Measurements from ENCODE around the gene FIBCD1. TPM values are rescaled to one million over a fixed set of nuclear protein-coding genes. Genes with fewer than 3 reads are reported as not detected.

The FIBCD1 gene
- polyA plus RNA-seq, 1 donor from 2014 or later = not detected

GRCh38 chr9:130938184-130938651 lies 829 bp downstream of the FIBCD1 start:
- no peaks in the 10 kb centered on the region for H3K9me3 Mint-ChIP-seq
- H3K36me3 Mint-ChIP-seq = no peaks in the 10 kb centered on the region
- H3K27ac Mint-ChIP-seq = no peak overlapping the region
- peaks cover 0 to 10% (median 9%) of the 10 kb centered on the region in 3 donors for H3K4me1 Mint-ChIP-seq
- H3K4me3 Mint-ChIP-seq = peak overlapping the region in 1 of 4 donors; percentile 78
- H3K27me3 Mint-ChIP-seq = peaks cover 41% of the 10 kb centered on the region

- Mint-ChIP-seq H3K27ac (no peak overlapping the region), H3K4me3 (peak overlapping the region in 3 of 4 donors; percentile 7 to 78 (median 49)), H3K36me3 (no peaks in the 10 kb centered on the region), H3K27me3 (peaks cover 48% of the 10 kb centered on the region), H3K9me3 (no peaks in the 10 kb centered on the region), H3K4me1 (peaks cover 0 to 12% (median 11%) of the 10 kb centered on the region in 3 donors)
These were observed 1.6 kb downstream of the FIBCD1 start for GRCh38 chr9:130937146-130938076.

DNA sequence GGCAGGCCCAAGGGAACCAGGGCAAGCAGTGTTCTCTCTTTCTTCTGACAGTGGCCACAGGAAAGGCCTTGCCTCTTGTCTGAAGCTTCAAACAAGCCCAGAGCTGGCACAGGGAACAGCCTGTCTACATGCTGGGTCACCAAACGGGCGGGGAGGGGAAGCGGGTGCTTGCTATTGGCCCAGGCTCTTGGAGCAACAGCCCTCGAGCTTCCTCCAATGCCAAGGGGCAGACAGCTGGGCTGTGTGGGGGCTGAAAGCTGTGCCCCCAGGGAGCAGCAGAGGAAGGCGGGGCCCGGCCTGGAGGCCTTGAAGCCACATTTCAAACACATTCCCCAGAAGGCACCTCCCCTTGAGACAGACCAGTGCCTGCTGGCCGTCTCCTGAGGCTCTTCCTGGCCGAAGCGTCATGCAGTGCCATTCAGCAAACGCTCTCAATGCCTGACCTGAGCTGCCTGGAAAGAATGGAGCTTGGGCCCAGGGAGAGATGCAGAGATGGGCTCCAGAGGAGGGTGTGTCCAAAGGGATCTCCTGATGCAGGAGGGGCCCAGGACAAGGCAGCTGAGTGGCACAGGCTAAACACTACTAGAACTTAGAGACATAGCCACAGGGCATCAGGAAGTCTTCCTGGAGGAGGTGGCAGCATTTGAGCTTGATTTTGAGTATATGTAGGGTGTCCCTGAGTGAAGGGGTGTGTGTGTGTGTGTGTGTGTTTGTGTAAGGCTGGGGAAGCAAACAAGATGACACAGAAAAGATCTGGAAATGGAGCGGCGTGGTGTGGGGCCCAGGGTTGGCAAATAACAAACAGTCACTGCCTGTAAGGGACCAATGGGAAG lies 2.5 kb downstream of the FIBCD1 start:
- Mint-ChIP-seq H3K9me3 (no peaks in the 10 kb centered on the region), H3K27me3 (peaks cover 57% of the 10 kb centered on the region), H3K4me3 (peak overlapping the region in 3 of 4 donors; percentile 7 to 58 (median 49)), H3K4me1 (peaks cover 5 to 21% (median 15%) of the 10 kb centered on the region in 3 donors), H3K27ac (no peak overlapping the region), H3K36me3 (no peaks in the 10 kb centered on the region)

DNA sequence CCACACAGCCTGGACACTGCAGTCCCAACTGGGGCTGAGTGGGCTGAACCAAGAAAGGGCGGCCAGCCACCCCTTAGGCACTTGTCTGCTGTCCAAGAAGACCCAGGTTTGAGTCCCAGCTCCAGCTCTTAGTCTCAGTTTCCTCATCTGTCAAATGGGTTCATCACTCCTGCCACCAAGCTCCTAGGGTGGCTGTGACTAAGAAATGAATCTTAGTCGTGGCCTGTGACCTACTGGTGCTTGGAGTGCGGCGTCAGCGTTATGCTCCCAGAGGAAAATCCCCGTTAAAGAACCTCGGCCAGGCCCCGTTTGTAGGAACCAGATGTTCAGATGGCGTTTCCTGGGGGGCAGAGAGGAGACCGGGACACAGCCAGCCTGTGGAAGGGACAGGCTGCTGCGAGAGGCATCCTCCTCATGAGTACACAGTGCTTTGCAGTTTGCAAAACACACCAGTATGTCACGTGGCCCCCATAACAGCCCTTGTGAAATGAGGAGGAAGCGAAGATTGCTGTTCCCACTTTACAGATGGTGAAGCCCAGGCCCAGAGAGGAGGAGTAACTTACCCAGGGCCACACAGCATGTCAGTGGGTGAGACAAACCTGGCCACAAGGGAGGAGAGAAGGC lies 3.3 kb downstream of the FIBCD1 start:
- H3K27me3 Mint-ChIP-seq = peaks cover 55% of the 10 kb centered on the region
- no peak overlapping the region for H3K27ac Mint-ChIP-seq
- H3K36me3 Mint-ChIP-seq = no peaks in the 10 kb centered on the region
- H3K4me3 Mint-ChIP-seq = no peak overlapping the region
- H3K9me3 Mint-ChIP-seq = no peaks in the 10 kb centered on the region
- H3K4me1 Mint-ChIP-seq = peaks cover 8 to 24% (median 17%) of the 10 kb centered on the region in 3 donors

- Mint-ChIP-seq H3K27ac (no peak overlapping the region), H3K36me3 (no peaks in the 10 kb centered on the region), H3K4me3 (no peak overlapping the region), H3K4me1 (peaks cover 8 to 21% (median 14%) of the 10 kb centered on the region in 3 donors), H3K9me3 (no peaks in the 10 kb centered on the region), H3K27me3 (peaks cover 55% of the 10 kb centered on the region)
These were observed 4.1 kb downstream of the FIBCD1 start for GRCh38 chr9:130934702-130935647.

- no peaks in the 10 kb centered on the region for H3K36me3 Mint-ChIP-seq
- H3K27me3 Mint-ChIP-seq = peaks cover 55% of the 10 kb centered on the region
- H3K27ac Mint-ChIP-seq = no peak overlapping the region
- H3K9me3 Mint-ChIP-seq = no peaks in the 10 kb centered on the region
- no peak overlapping the region for H3K4me3 Mint-ChIP-seq
- peaks cover 8 to 21% (median 14%) of the 10 kb centered on the region in 3 donors for H3K4me1 Mint-ChIP-seq
These were observed 4.8 kb downstream of the FIBCD1 start for GRCh38 chr9:130934246-130934645.

GRCh38 chr9:130933114-130934046 lies 5.7 kb downstream of the FIBCD1 start:
- H3K27ac Mint-ChIP-seq = no peak overlapping the region
- no peaks in the 10 kb centered on the region for H3K36me3 Mint-ChIP-seq
- H3K27me3 Mint-ChIP-seq = peaks cover 54% of the 10 kb centered on the region
- no peaks in the 10 kb centered on the region for H3K9me3 Mint-ChIP-seq
- no peak overlapping the region for H3K4me3 Mint-ChIP-seq
- peaks cover 8 to 20% (median 14%) of the 10 kb centered on the region in 3 donors for H3K4me1 Mint-ChIP-seq

GRCh38 chr9:130932255-130933079 lies 6.6 kb downstream of the FIBCD1 start:
- Mint-ChIP-seq H3K27ac (peak overlapping the region in 1 of 3 donors; percentile 33), H3K9me3 (no peaks in the 10 kb centered on the region), H3K4me3 (no peak overlapping the region), H3K36me3 (no peaks in the 10 kb centered on the region), H3K27me3 (peaks cover 55% of the 10 kb centered on the region), H3K4me1 (peaks cover 8 to 18% (median 16%) of the 10 kb centered on the region in 3 donors)

GRCh38 chr9:130931508-130932254 lies 7.4 kb downstream of the FIBCD1 start:
- peaks cover 49% of the 10 kb centered on the region for H3K27me3 Mint-ChIP-seq
- H3K27ac Mint-ChIP-seq = peak overlapping the region in 2 of 3 donors; percentile 33 to 63
- peaks cover 8 to 18% (median 13%) of the 10 kb centered on the region in 3 donors for H3K4me1 Mint-ChIP-seq
- no peaks in the 10 kb centered on the region for H3K9me3 Mint-ChIP-seq
- peak overlapping the region; percentile 0 to 76 (median 24) for H3K4me3 Mint-ChIP-seq
- H3K36me3 Mint-ChIP-seq = no peaks in the 10 kb centered on the region

GRCh38 chr9:130930804-130931349 lies 8.2 kb downstream of the FIBCD1 start:
- Mint-ChIP-seq H3K9me3 (no peaks in the 10 kb centered on the region), H3K27me3 (peaks cover 42% of the 10 kb centered on the region), H3K4me1 (peaks cover 11 to 19% (median 13%) of the 10 kb centered on the region in 3 donors), H3K36me3 (no peaks in the 10 kb centered on the region), H3K27ac (no peak overlapping the region), H3K4me3 (no peak overlapping the region)

- Mint-ChIP-seq H3K4me3 (no peak overlapping the region), H3K27me3 (peaks cover 39% of the 10 kb centered on the region), H3K27ac (no peak overlapping the region), H3K4me1 (peaks cover 11 to 19% (median 13%) of the 10 kb centered on the region in 3 donors), H3K36me3 (no peaks in the 10 kb centered on the region), H3K9me3 (no peaks in the 10 kb centered on the region)
These were observed 8.8 kb downstream of the FIBCD1 start for GRCh38 chr9:130930132-130930803.
